ENCODE results near the gene FEM1A.
A peak's percentile ranks its signal among the peaks of the same experiment; 100 is the strongest.
"Not testable (repeated sequence)": the region's sequence is repeated elsewhere in the genome, so short reads cannot be mapped to it uniquely, and the experiment has no call there.

The FEM1A gene

GRCh38 chr19:4791183-4792018 is at the start of gene FEM1A:
Gene FEM1A (plus strand): TSS chr19:4791734. CDS start chr19:4791855, 121 bp downstream.
- peak; percentile 100 for DNase-seq

- DNase-seq: no peak
Observed at GRCh38 chr19:4742723-4743646, 48.5 kb upstream of the FEM1A start.

- peak; percentile 63 for DNase-seq
Observed at GRCh38 chr19:4744451-4745174, 46.9 kb upstream of the FEM1A start.

GRCh38 chr19:4745175-4745574 is 46.4 kb upstream of the FEM1A start:
- not testable (repeated sequence) for DNase-seq

GRCh38 chr19:4745986-4746385 is 45.5 kb upstream of the FEM1A start:
- no peak for DNase-seq

- no peak for DNase-seq
Observed at GRCh38 chr19:4748185-4748584, 43.3 kb upstream of the FEM1A start.

GRCh38 chr19:4748589-4748988 is 42.9 kb upstream of the FEM1A start:
- no peak for DNase-seq

- no peak for DNase-seq
Observed at GRCh38 chr19:4749870-4750590, 41.5 kb upstream of the FEM1A start.

GRCh38 chr19:4754248-4754647 is 37.3 kb upstream of the FEM1A start:
- peak; percentile 71 for DNase-seq

- no peak for DNase-seq
Observed at GRCh38 chr19:4755459-4755858, 36.1 kb upstream of the FEM1A start.

GRCh38 chr19:4758082-4758481 is 33.5 kb upstream of the FEM1A start:
- no peak for DNase-seq

- no peak for DNase-seq
Observed at GRCh38 chr19:4758659-4759058, 32.9 kb upstream of the FEM1A start.

- peak; percentile 99 for DNase-seq
Observed at GRCh38 chr19:4759388-4760284, 31.9 kb upstream of the FEM1A start.

GRCh38 chr19:4760285-4760650 is 31.3 kb upstream of the FEM1A start:
- DNase-seq: no peak

GRCh38 chr19:4763021-4763420 is 28.5 kb upstream of the FEM1A start:
- peak; percentile 35 for DNase-seq

GRCh38 chr19:4764393-4764660 is 27.2 kb upstream of the FEM1A start:
- no peak for DNase-seq

GRCh38 chr19:4768934-4769777 is 22.4 kb upstream of the FEM1A start:
- peak; percentile 98 for DNase-seq

GRCh38 chr19:4772566-4772965 is 19.0 kb upstream of the FEM1A start:
- DNase-seq: no peak

GRCh38 chr19:4773047-4773640 is 18.4 kb upstream of the FEM1A start:
- no peak for DNase-seq

- no peak for DNase-seq
Observed at GRCh38 chr19:4774136-4774535, 17.4 kb upstream of the FEM1A start.

Measured in OCI-M1 (cell line).